Measurements from ENCODE around the gene CENPP. TPM values are rescaled to one million over a fixed set of nuclear protein-coding genes. Genes with fewer than 3 reads are reported as not detected.

CENPP gene
- polyA plus RNA-seq, 3 donors from 2014 or later, result 4.5 to 9.7 (median 4.7) TPM

- no peaks in the 10 kb centered on the region for H3K4me1 Mint-ChIP-seq
- no peak overlapping the region for H3K4me3 Mint-ChIP-seq
- H3K27me3 Mint-ChIP-seq (ENCODE audit: low read depth in 3 of 3), result no peaks in the 10 kb centered on the region
- peaks cover 0 to 3% (median 0%) of the 10 kb centered on the region in 3 donors for H3K36me3 Mint-ChIP-seq
- no peak for DNase-seq
- H3K27ac Mint-ChIP-seq, result peak overlapping the region in 1 of 6 donors; percentile 7
- H3K9me3 Mint-ChIP-seq, result no peaks in the 10 kb centered on the region
Observed at GRCh38 chr9:92507496-92507895, 181.7 kb downstream of the CENPP start.

GRCh38 chr9:92508018-92508820 lies 182.5 kb downstream of the CENPP start:
- peaks cover 0 to 3% (median 0%) of the 10 kb centered on the region in 3 donors for H3K36me3 Mint-ChIP-seq
- H3K4me1 Mint-ChIP-seq, result no peaks in the 10 kb centered on the region
- H3K27ac Mint-ChIP-seq, result no peak overlapping the region
- no peak overlapping the region for H3K4me3 Mint-ChIP-seq
- no peak for DNase-seq
- H3K27me3 Mint-ChIP-seq (ENCODE audit: low read depth in 3 of 3), result no peaks in the 10 kb centered on the region
- H3K9me3 Mint-ChIP-seq, result no peaks in the 10 kb centered on the region

GRCh38 chr9:92509050-92509449 lies 183.3 kb downstream of the CENPP start:
- Mint-ChIP-seq H3K27ac (no peak overlapping the region), H3K4me1 (no peaks in the 10 kb centered on the region)

GRCh38 chr9:92510747-92511146 lies 185.0 kb downstream of the CENPP start:
- DNase-seq, result no peak
- Mint-ChIP-seq H3K4me3 (no peak overlapping the region), H3K27me3 (ENCODE audit: low read depth in 3 of 3) (no peaks in the 10 kb centered on the region), H3K4me1 (no peaks in the 10 kb centered on the region), H3K9me3 (no peaks in the 10 kb centered on the region), H3K27ac (no peak overlapping the region), H3K36me3 (peaks cover 0 to 3% (median 0%) of the 10 kb centered on the region in 3 donors)

More at GRCh38 chr9:92509050-92509449, 183.3 kb downstream of the CENPP start:
- DNase-seq, result no peak
- Mint-ChIP-seq H3K27me3 (ENCODE audit: low read depth in 3 of 3) (no peaks in the 10 kb centered on the region), H3K9me3 (no peaks in the 10 kb centered on the region), H3K4me3 (no peak overlapping the region), H3K36me3 (peaks cover 0 to 3% (median 0%) of the 10 kb centered on the region in 3 donors)

- H3K4me3 Mint-ChIP-seq, result no peak overlapping the region
- H3K4me1 Mint-ChIP-seq, result no peaks in the 10 kb centered on the region
- H3K36me3 Mint-ChIP-seq, result no peaks in the 10 kb centered on the region
- no peak for DNase-seq
- no peaks in the 10 kb centered on the region for H3K27me3 Mint-ChIP-seq (ENCODE audit: low read depth in 3 of 3)
- no peak overlapping the region for H3K27ac Mint-ChIP-seq
- H3K9me3 Mint-ChIP-seq, result no peaks in the 10 kb centered on the region
Observed at GRCh38 chr9:92512622-92513021, 186.9 kb downstream of the CENPP start.

GRCh38 chr9:92513349-92513748 lies 187.6 kb downstream of the CENPP start:
- no peak overlapping the region for H3K4me3 Mint-ChIP-seq
- H3K27ac Mint-ChIP-seq, result peak overlapping the region in 1 of 6 donors; percentile 27
- no peak for DNase-seq
- no peaks in the 10 kb centered on the region for H3K9me3 Mint-ChIP-seq
- H3K27me3 Mint-ChIP-seq (ENCODE audit: low read depth in 3 of 3), result no peaks in the 10 kb centered on the region
- no peaks in the 10 kb centered on the region for H3K36me3 Mint-ChIP-seq
- no peaks in the 10 kb centered on the region for H3K4me1 Mint-ChIP-seq

- Mint-ChIP-seq H3K36me3 (peaks cover 0 to 4% (median 0%) of the 10 kb centered on the region in 3 donors), H3K27me3 (ENCODE audit: low read depth in 3 of 3) (no peaks in the 10 kb centered on the region), H3K4me1 (no peaks in the 10 kb centered on the region), H3K27ac (no peak overlapping the region), H3K4me3 (no peak overlapping the region), H3K9me3 (no peaks in the 10 kb centered on the region)
- DNase-seq, result no peak
Observed at GRCh38 chr9:92514635-92515034, 188.9 kb downstream of the CENPP start.

- H3K36me3 Mint-ChIP-seq, result peaks cover 0 to 4% (median 0%) of the 10 kb centered on the region in 3 donors
Observed at GRCh38 chr9:92516521-92516920, 190.8 kb downstream of the CENPP start.

GRCh38 chr9:92517046-92517445 lies 191.3 kb downstream of the CENPP start:
- Mint-ChIP-seq H3K9me3 (no peaks in the 10 kb centered on the region), H3K27ac (no peak overlapping the region), H3K4me1 (no peaks in the 10 kb centered on the region), H3K4me3 (no peak overlapping the region), H3K36me3 (peaks cover 0 to 4% (median 0%) of the 10 kb centered on the region in 3 donors), H3K27me3 (ENCODE audit: low read depth in 3 of 3) (no peaks in the 10 kb centered on the region)
- DNase-seq, result no peak

More at GRCh38 chr9:92516521-92516920, 190.8 kb downstream of the CENPP start:
- H3K27ac Mint-ChIP-seq, result no peak overlapping the region
- H3K9me3 Mint-ChIP-seq, result no peaks in the 10 kb centered on the region
- H3K4me1 Mint-ChIP-seq, result no peaks in the 10 kb centered on the region
- no peak overlapping the region for H3K4me3 Mint-ChIP-seq
- H3K27me3 Mint-ChIP-seq (ENCODE audit: low read depth in 3 of 3), result no peaks in the 10 kb centered on the region
- no peak for DNase-seq

- Mint-ChIP-seq H3K9me3 (no peaks in the 10 kb centered on the region), H3K27ac (no peak overlapping the region), H3K36me3 (peaks cover 0 to 4% (median 0%) of the 10 kb centered on the region in 3 donors), H3K27me3 (ENCODE audit: low read depth in 3 of 3) (no peaks in the 10 kb centered on the region), H3K4me1 (no peaks in the 10 kb centered on the region), H3K4me3 (no peak overlapping the region)
- no peak for DNase-seq
Observed at GRCh38 chr9:92518199-92518598, 192.4 kb downstream of the CENPP start.

- DNase-seq, result no peak
- Mint-ChIP-seq H3K4me3 (no peak overlapping the region), H3K27ac (no peak overlapping the region), H3K36me3 (peaks cover 0 to 4% (median 0%) of the 10 kb centered on the region in 3 donors), H3K4me1 (no peaks in the 10 kb centered on the region), H3K9me3 (no peaks in the 10 kb centered on the region), H3K27me3 (ENCODE audit: low read depth in 3 of 3) (peaks cover 0 to 2% (median 1%) of the 10 kb centered on the region in 3 donors)
Observed at GRCh38 chr9:92520837-92521236, 195.1 kb downstream of the CENPP start.

- H3K27me3 Mint-ChIP-seq (ENCODE audit: low read depth in 3 of 3), result peaks cover 0 to 2% (median 1%) of the 10 kb centered on the region in 3 donors
- no peak overlapping the region for H3K27ac Mint-ChIP-seq
Observed at GRCh38 chr9:92522983-92523970, 197.5 kb downstream of the CENPP start.

GRCh38 chr9:92524881-92525280 lies 199.1 kb downstream of the CENPP start:
- DNase-seq, result no peak
- no peak overlapping the region for H3K27ac Mint-ChIP-seq
- H3K36me3 Mint-ChIP-seq, result no peaks in the 10 kb centered on the region
- H3K9me3 Mint-ChIP-seq, result no peaks in the 10 kb centered on the region
- no peak overlapping the region for H3K4me3 Mint-ChIP-seq
- H3K4me1 Mint-ChIP-seq, result no peaks in the 10 kb centered on the region
- peaks cover 0 to 2% (median 1%) of the 10 kb centered on the region in 3 donors for H3K27me3 Mint-ChIP-seq (ENCODE audit: low read depth in 3 of 3)

More at GRCh38 chr9:92522983-92523970, 197.5 kb downstream of the CENPP start:
- DNase-seq, result no peak
- H3K9me3 Mint-ChIP-seq, result no peaks in the 10 kb centered on the region
- H3K4me1 Mint-ChIP-seq, result no peaks in the 10 kb centered on the region
- H3K4me3 Mint-ChIP-seq, result no peak overlapping the region
- H3K36me3 Mint-ChIP-seq, result peaks cover 0 to 4% (median 0%) of the 10 kb centered on the region in 3 donors

GRCh38 chr9:92525306-92525705 lies 199.6 kb downstream of the CENPP start:
- Mint-ChIP-seq H3K4me3 (no peak overlapping the region), H3K9me3 (no peaks in the 10 kb centered on the region), H3K27me3 (ENCODE audit: low read depth in 3 of 3) (peaks cover 0 to 2% (median 1%) of the 10 kb centered on the region in 3 donors), H3K36me3 (no peaks in the 10 kb centered on the region), H3K27ac (no peak overlapping the region), H3K4me1 (no peaks in the 10 kb centered on the region)
- DNase-seq, result no peak

All from immature natural killer cell (primary cell).